Measurements from ENCODE around the gene TCHHL1. TPM values are rescaled to one million over a fixed set of nuclear protein-coding genes. Genes with fewer than 3 reads are reported as not detected.

The TCHHL1 gene
- total RNA-seq, 4 donors from 2014 or later, result not detected

GRCh38 chr1:152049291-152050083 lies 39.4 kb downstream of the TCHHL1 start:
- TF ChIP-seq CTCF (IDR thresholded peaks at IDR 0.05) (no peak), POLR2AphosphoS5 (IDR thresholded peaks at IDR 0.05) (peak in 1 of 2 donors; percentile 38)
- Histone ChIP-seq H3K4me1 (peaks cover 17 to 25% (median 19%) of the 10 kb centered on the region in 4 donors), H3K27me3 (peaks cover 0 to 14% (median 0%) of the 10 kb centered on the region in 4 donors), H3K4me3 (no peak overlapping the region), H3K9me3 (no peaks in the 10 kb centered on the region), H3K27ac (replicated peaks in 1 of 4) (peak overlapping the region in 2 of 4 donors; percentile 86 to 88), H3K36me3 (no peaks in the 10 kb centered on the region)
- intact Hi-C loops (cut with DNase I), result loop anchor here (5.0 to 10.0 kb wide), 2 partner anchors 295 to 408 kb away; no protein-coding TSS in a partner anchor
- no peak for DNase-seq (ENCODE audit: extremely low spot score)
- WGBS, result 80% methylated on average over 8 of the region's 8 CpGs

DNA sequence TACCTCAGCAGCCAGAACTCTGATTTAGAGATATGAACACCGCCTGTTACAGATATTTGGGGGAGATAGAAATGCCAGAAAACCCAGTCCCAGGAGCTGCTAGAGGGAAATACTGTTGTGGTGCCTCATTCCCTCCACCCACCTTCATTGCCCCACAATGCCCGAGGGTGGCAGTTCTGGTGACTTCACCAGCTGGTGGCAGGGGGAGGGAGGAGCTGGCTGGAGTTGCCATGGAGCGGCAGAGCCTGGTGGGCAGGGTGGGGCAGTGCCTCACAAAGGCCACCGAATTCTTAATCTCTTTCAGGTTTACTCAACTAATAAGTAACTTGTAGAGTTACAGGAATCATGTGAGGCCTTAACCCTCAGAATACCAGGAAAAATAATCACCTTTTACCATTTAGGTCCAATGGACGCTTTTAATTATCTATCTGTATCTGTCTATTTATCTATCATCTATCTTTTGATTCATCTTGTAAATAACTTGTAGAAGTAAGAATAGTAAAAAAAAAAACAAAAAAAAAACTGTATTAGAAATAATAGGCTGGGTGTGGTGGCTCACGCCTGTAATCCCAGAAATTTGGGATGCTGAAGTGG lies 40.4 kb downstream of the TCHHL1 start:
- H3K9me3 ChIP-seq, result no peaks in the 10 kb centered on the region
- no peak for DNase-seq (ENCODE audit: extremely low spot score)
- intact Hi-C loops (cut with DNase I), result no loop called here
- H3K4me3 ChIP-seq, result peak overlapping the region; percentile 12 to 30 (median 28)
- 62% methylated on average over 5 of the region's 6 CpGs for WGBS
- peaks cover 0 to 8% (median 0%) of the 10 kb centered on the region in 4 donors for H3K27me3 ChIP-seq
- peaks cover 17 to 25% (median 19%) of the 10 kb centered on the region in 4 donors for H3K4me1 ChIP-seq
- TF ChIP-seq POLR2A (IDR thresholded peaks at IDR 0.05; ENCODE audit: low read depth), result peak; percentile 6
- TF ChIP-seq EP300 (IDR thresholded peaks at IDR 0.05), result no peak
- peak overlapping the region; percentile 86 to 90 (median 87) for H3K27ac ChIP-seq (replicated peaks in 1 of 4)
- no peaks in the 10 kb centered on the region for H3K36me3 ChIP-seq

- H3K36me3 ChIP-seq, result no peaks in the 10 kb centered on the region
- H3K4me3 ChIP-seq, result peak overlapping the region; percentile 12 to 30 (median 28)
- 1% methylated on average over 12 of the region's 13 CpGs for WGBS
- peak; percentile 98 for DNase-seq (ENCODE audit: extremely low spot score)
- H3K4me1 ChIP-seq, result peaks cover 17 to 25% (median 19%) of the 10 kb centered on the region in 4 donors
- peak overlapping the region; percentile 86 to 90 (median 87) for H3K27ac ChIP-seq (replicated peaks in 1 of 4)
- intact Hi-C loops (cut with DNase I), result no loop called here
- no peaks in the 10 kb centered on the region for H3K9me3 ChIP-seq
- TF ChIP-seq CTCF (IDR thresholded peaks at IDR 0.05), result peak; percentile 21 to 55 (median 42)
- TF ChIP-seq POLR2AphosphoS5 (IDR thresholded peaks at IDR 0.05), result peak; percentile 83 to 91
- TF ChIP-seq EP300 (IDR thresholded peaks at IDR 0.05), result no peak
- no peak for TF ChIP-seq POLR2A (IDR thresholded peaks at IDR 0.05; ENCODE audit: low read depth)
- H3K27me3 ChIP-seq, result peaks cover 0 to 3% (median 0%) of the 10 kb centered on the region in 4 donors
Observed at GRCh38 chr1:152047730-152048415, 41.0 kb downstream of the TCHHL1 start.

DNA sequence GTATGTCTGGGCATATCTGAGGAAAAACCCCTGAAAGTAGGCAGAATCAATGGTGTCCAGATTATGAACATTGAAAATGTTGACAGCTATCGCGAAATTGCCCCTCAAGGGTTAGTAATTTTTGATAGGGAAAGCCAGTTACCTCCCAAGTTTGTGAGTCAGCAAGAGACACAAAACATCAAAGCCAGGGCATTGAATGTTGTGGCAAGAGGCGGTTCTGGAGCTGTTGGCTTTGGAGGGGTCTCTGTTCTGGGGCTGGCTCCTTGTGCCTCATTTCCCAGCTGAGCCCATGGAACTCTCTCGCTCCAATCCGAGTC lies 41.5 kb downstream of the TCHHL1 start:
- H3K4me3 ChIP-seq, result peak overlapping the region; percentile 12 to 30 (median 28)
- no peaks in the 10 kb centered on the region for H3K27me3 ChIP-seq
- peak overlapping the region; percentile 86 to 90 (median 87) for H3K27ac ChIP-seq (replicated peaks in 1 of 4)
- WGBS, result 49% methylated on average over 5 of the region's 5 CpGs
- peaks cover 17 to 25% (median 19%) of the 10 kb centered on the region in 4 donors for H3K4me1 ChIP-seq
- intact Hi-C loops (cut with DNase I), result no loop called here
- no peak for DNase-seq (ENCODE audit: extremely low spot score)
- no peaks in the 10 kb centered on the region for H3K36me3 ChIP-seq
- H3K9me3 ChIP-seq, result no peaks in the 10 kb centered on the region
- TF ChIP-seq EP300 (IDR thresholded peaks at IDR 0.05) (no peak), POLR2A (IDR thresholded peaks at IDR 0.05; ENCODE audit: low read depth) (no peak), CTCF (IDR thresholded peaks at IDR 0.05) (no peak), POLR2AphosphoS5 (IDR thresholded peaks at IDR 0.05) (no peak)

GRCh38 chr1:152044386-152044785 lies 44.5 kb downstream of the TCHHL1 start:
- TF ChIP-seq POLR2AphosphoS5 (IDR thresholded peaks at IDR 0.05) (no peak), EP300 (IDR thresholded peaks at IDR 0.05) (no peak), CTCF (IDR thresholded peaks at IDR 0.05) (no peak), POLR2A (IDR thresholded peaks at IDR 0.05; ENCODE audit: low read depth) (no peak)
- H3K9me3 ChIP-seq, result no peaks in the 10 kb centered on the region
- no peaks in the 10 kb centered on the region for H3K27me3 ChIP-seq
- peaks cover 17 to 25% (median 19%) of the 10 kb centered on the region in 4 donors for H3K4me1 ChIP-seq
- WGBS, result 40% methylated on average over 3 of the region's 3 CpGs
- no peak for DNase-seq (ENCODE audit: extremely low spot score)
- no peak overlapping the region for H3K27ac ChIP-seq (replicated peaks in 1 of 4)
- intact Hi-C loops (cut with DNase I), result no loop called here
- no peak overlapping the region for H3K4me3 ChIP-seq
- H3K36me3 ChIP-seq, result no peaks in the 10 kb centered on the region

Data from esophagus muscularis mucosa (tissue), 4 donors.